B cell (primary cell): ENCODE data around the gene ELF4.

Experiments
- EZH2 ChIP-seq: IDR thresholded peaks from 2 replicates; pipeline ENCODE4 v1.6.1; 2012; ENCODE audit warnings: borderline replicate concordance, low read depth, mild to moderate bottlenecking, moderate library complexity, low read length; ENCODE audit not compliant: insufficient read depth, poor library complexity, severe bottlenecking
- TF ChIP-seq, protein P1 (sequence below): fragments of 200-600 bp; IDR thresholded peaks from one replicate; pipeline ENCODE4 v1.8.0; 2022; ENCODE audit warnings: antibody characterized with exemption, mild to moderate bottlenecking

DNA sequence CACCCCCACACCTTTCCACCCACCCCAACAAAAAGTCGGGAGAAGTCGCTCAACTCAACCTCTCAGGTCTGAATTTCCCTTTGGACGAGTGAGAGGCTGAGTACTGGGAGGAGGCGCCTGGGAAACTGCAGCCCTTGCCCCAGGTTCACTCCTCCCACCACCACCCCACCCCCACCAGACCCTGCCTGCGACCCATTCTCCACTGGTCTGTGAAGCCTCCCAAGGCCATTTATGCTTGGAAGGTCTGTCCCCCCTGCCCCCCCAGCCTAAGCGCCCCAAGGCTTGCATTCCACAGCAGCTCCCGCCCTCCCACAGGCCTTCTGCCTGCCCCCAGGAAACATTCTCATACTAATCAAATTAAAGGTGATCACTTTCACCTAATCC is 27.2 kb downstream of the ELF4 start:
- TF ChIP-seq, protein P1, sequence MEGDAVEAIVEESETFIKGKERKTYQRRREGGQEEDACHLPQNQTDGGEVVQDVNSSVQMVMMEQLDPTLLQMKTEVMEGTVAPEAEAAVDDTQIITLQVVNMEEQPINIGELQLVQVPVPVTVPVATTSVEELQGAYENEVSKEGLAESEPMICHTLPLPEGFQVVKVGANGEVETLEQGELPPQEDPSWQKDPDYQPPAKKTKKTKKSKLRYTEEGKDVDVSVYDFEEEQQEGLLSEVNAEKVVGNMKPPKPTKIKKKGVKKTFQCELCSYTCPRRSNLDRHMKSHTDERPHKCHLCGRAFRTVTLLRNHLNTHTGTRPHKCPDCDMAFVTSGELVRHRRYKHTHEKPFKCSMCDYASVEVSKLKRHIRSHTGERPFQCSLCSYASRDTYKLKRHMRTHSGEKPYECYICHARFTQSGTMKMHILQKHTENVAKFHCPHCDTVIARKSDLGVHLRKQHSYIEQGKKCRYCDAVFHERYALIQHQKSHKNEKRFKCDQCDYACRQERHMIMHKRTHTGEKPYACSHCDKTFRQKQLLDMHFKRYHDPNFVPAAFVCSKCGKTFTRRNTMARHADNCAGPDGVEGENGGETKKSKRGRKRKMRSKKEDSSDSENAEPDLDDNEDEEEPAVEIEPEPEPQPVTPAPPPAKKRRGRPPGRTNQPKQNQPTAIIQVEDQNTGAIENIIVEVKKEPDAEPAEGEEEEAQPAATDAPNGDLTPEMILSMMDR: no peak
- no peak for TF ChIP-seq EZH2
